HCEC 1CT (cell line): ENCODE results near the gene MARCHF4.

ENCODE experiments used
- DNase-seq: peaks from one replicate; pipeline ENCODE4 v3.0.0-alpha.2; 2017

MARCHF4 gene, protein sequence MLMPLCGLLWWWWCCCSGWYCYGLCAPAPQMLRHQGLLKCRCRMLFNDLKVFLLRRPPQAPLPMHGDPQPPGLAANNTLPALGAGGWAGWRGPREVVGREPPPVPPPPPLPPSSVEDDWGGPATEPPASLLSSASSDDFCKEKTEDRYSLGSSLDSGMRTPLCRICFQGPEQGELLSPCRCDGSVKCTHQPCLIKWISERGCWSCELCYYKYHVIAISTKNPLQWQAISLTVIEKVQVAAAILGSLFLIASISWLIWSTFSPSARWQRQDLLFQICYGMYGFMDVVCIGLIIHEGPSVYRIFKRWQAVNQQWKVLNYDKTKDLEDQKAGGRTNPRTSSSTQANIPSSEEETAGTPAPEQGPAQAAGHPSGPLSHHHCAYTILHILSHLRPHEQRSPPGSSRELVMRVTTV

DNA sequence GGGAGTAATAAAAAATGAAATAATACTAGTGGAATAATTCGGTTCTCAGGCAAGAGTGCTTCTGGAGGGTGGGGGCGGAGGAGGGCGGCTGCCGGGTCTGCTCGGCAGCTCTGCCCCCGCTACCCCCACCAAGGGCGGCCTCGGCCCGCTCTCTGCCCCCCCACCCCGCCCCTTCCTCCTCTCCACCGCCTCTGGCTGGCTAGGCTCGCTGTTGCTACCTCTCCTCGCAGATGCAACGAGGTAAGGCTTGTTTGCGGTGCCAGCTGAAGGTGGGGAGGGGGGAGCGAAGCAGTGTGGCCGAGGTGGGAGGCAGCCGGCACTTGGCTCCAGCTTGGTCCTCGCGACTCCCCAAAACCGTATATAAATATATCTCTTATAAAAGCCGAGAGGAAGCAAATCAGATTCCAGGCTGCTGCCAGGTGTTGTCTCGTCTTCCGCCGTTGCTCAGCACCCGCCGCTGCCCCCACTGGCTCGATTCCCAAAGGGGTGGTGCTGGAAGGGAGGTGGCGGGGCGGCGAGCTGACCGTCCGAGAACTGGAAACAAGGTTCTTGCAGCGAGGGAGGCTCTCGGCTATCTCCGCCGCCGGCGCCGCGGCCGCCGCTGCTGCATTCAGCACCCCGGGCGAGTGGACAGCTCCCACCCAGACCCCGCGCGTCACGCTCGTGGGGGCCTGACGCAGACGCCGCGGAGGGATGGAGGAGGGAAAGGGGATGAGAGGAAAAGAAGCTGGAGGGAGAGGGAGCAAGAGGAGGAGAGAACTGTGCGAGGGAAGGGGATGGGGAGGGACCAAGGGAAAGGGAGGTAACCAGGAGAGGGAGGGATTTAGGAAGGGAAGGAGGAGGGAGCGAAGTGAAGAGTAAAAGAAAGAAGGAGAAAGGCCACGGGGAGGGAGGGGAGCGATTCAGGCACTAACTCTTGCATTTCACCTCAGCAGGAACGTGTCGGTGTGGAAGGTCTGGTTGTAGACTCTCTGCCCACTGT, at the start of gene MARCHF4:
TSS of gene MARCHF4 (minus strand) at position 763 of the 982 bp plus-strand sequence. CDS start 2,223 bp downstream, outside the sequence.
- peak; percentile 88 for DNase-seq

GRCh38 chr2:216420367-216421101, 48.3 kb upstream of the MARCHF4 start:
- DNase-seq, result no peak

- DNase-seq, result no peak
Measured at GRCh38 chr2:216418981-216419380, 46.7 kb upstream of the MARCHF4 start.

GRCh38 chr2:216416571-216417307, 44.5 kb upstream of the MARCHF4 start:
- DNase-seq, result no peak

DNA sequence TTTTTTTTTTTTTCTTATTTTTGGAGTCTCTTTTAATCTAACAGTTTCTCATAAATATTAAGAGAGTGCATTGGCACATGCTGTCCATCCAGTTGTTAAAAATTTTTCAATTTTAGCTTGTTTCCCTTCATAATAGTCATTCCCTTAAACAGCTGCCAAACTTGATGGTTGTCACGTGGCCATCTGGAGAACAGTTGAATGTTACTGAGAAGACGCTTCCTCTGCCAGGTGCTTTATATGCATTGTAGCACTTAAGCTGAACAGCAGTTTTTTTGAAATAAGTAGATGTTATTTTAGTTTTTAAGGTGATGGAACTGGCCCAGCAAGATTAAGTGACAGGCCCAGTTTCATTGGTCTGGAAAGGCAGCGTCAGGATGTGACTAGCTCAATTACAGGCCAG, 43.3 kb upstream of the MARCHF4 start:
- no peak for DNase-seq

DNA sequence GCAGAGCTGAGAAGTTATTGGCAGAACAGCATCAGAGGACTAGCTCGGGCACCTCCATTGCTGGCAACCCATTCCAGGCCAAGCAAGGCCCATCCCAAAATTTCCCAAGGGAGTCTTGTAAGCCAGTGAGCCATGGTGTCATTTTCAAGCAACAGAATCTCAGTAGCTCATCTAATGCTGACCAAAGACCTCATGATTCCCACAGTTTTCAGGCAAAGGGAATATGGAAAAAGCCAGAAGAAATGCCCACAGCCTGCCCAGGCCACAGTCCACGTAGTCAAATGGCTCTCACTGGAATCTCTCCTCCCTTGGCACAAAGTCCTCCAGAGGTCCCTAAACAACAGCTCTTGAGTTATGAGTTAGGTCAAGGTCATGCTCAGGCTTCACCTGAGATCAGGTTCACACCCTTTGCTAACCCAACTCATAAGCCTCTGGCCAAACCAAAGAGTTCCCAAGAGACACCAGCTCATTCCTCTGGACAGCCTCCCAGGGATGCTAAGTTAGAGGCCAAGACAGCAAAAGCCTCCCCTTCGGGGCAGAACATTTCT, 42.6 kb upstream of the MARCHF4 start:
- DNase-seq, result no peak

DNA sequence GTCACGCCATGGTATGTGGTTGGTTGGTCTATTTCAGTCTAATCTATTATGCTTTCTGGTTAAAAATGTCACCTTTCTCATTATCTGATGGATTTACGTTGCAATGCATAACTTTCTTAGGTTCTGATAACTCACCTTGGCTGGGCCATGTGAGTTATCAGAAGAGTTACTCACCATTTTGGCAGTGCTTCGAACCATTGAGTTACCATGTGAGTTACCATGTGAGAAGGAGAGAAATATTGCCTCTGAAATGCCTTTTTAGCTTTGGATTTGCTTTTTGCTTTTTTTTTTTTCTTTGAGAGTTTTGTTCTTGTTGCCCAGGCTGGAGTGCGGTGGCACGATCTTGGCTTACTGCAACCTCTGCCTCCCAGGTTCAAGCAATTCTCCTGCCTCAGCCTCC, 41.6 kb upstream of the MARCHF4 start:
- DNase-seq, result no peak

GRCh38 chr2:216412022-216412999, 40.0 kb upstream of the MARCHF4 start, which contains the start of gene SMARCAL1:
Gene SMARCAL1 (plus strand): TSS chr2:216412484. CDS start chr2:216414705, 2,221 bp downstream.
- DNase-seq, result peak; percentile 96

- no peak for DNase-seq
Measured at GRCh38 chr2:216410550-216410949, 38.3 kb upstream of the MARCHF4 start.

DNA sequence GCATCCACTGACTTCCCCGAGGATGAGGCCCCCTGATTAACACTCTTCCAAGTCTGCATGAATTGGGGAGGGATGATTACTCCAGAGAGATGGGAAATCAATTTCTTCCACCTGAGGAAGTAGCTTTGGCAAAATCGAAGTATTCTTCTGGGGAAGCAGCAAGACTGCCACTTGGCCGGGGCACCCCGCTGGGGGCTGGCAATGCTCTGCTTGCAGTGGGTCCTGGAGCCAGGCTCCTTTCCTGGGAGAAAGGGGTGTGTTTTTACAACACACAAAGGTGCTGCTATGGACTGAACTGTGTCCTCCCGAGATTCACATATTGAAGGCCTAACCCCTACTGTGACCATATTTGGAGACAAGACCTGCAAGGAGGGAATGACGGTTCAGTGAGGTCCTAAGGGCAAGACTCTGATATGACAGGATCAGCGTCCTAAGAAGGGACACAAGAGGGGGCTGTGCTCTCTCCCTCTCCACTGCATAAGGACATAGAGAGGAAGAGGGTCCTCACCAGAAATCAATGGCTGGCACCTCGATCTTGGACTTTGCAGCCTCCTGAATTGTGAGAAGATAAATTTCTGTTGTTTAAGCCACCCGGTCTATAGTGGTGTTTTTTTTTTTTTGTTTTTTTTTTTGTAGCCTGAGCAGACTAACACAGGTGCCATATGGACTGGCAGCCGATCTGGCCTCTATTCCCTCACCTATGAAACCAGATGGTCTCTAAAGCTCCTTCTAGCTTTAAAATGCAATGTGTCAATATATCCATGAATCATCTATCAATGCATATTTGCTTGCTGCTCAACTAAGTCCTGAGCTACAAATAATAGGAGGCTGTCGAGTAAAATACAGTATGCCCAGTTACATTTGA, 36.4 kb upstream of the MARCHF4 start:
- no peak for DNase-seq

- no peak for DNase-seq
Measured at GRCh38 chr2:216406826-216407225, 34.5 kb upstream of the MARCHF4 start.

DNA sequence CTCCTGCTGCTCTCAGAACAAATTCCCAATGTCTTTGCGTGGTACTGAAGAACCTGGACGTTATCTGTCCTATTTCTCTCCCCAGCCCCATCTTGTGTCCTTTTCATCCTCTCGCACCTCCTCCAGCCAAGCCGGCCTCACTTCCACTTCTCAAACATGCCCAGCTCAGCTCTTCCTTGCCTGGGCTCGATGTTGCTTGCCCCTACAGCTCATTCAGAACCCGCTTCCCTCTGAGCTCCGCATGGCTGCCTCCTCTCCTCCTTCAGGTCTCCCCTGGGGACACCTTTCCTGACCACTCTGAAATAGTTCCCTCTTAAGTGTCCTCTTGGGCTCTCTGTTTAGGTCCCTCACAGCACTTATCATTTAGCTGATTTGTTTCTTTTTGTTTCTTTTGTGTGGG, 33.3 kb upstream of the MARCHF4 start:
- no peak for DNase-seq

DNA sequence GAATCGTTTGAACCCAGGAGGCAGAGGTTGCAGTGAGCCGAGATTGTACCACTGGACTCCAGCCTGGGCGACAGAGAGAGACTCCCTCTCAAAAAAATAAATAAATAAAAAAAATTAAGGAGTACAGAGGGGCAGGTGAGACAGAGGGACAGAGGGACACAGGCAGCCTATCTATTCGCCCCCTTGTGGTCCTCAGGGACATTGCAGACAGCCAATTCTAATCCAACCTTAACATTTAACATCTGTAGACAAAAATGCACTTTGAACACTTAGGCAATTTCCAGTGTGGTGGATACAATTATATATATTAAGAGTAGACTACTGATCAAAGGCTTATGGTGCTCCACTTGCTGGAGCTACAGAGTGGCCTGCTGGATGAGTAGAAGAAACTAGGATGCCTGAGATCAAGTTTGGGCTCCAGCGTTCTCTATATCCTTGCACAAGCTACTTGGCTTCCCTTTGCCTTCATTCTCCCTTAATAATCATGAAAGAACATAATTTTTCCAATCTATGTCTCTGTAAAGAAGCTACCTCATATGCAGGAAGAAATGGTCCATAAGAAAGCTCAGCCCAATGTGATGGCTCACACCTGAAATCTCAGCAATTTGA, 31.8 kb upstream of the MARCHF4 start:
- DNase-seq, result peak; percentile 52

DNA sequence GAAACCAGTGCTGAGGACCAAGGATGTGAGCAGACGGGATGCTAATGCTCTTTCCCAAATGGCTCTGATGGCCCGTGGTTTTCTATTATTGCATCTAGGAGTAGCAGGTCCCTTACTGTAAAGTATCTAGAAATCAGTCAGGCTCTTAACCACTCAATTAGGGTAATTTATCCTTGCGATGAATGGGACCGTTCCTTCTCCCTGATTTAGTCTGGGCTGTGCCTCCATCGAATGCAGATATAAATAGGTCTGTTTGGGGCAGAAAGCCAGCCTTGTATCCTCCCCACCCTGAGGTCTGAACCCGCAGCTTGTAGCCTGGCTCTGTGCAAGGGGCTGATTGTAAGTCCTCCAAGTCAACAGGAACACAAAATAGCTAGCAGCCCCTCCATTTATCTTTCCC, 30.5 kb upstream of the MARCHF4 start:
- DNase-seq, result no peak

DNA sequence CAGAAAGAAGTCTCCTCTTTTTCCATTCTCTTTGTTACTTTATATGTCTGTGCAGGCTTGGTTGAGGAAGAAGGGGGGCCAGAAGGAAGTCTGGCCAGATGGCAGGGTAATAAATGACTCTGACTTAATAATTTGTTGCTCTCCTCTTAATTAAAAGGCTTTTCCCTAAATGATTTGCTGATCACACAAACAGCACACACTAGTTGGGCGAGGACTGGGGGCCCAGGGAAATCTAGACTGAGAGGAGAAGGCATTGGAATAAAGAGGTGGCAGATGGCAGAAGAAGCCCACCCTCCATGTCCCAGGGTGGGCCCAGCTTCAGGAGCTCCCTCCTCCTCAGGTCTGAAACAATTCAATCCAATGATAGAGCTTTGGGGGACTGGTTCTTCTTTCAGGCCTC, 27.3 kb upstream of the MARCHF4 start:
- DNase-seq, result no peak

GRCh38 chr2:216394881-216395280, 22.6 kb upstream of the MARCHF4 start:
- DNase-seq, result no peak

DNA sequence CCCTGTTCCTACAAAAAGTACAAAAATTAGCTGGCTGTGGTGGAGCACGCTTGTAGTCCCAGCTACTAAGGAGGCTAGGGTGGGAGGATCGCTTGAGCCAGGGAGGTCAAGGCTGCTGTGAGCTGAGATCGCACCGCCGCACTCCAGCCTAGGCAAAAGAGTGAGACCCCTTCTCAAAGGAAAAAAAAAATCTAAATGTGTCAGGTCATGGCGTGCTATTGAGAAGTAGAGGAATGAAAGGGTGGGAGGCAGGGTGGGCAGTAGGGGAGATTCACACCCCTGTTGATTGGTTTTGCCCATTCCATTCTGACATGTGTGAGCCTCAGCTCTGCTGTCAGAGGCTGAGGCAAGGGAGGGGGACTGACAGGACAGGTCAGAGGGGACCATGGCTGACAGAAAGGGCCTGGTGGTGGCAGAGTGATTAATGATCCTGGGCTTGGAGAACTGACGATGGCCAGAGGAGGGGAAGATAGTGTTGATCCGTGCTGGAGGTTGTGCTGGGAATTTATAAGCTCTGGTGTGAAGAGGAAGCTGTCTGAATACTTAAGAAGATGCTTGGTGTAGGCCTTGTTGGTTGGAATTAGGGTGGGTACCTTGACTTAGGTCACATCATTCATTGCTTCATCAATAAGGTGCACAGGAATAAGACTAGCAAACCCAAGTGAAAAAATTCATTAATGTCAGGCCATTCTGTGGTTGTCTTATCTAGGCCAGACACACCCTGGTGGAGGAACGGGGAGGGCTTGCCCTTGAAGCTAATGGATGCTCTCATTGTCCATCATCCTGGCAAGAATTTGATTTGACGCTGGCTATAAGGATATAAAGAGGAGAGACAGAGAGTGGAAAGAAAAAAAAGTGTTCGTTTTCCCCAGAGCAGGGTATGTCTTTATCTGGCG, 20.9 kb upstream of the MARCHF4 start:
- DNase-seq, result no peak

DNA sequence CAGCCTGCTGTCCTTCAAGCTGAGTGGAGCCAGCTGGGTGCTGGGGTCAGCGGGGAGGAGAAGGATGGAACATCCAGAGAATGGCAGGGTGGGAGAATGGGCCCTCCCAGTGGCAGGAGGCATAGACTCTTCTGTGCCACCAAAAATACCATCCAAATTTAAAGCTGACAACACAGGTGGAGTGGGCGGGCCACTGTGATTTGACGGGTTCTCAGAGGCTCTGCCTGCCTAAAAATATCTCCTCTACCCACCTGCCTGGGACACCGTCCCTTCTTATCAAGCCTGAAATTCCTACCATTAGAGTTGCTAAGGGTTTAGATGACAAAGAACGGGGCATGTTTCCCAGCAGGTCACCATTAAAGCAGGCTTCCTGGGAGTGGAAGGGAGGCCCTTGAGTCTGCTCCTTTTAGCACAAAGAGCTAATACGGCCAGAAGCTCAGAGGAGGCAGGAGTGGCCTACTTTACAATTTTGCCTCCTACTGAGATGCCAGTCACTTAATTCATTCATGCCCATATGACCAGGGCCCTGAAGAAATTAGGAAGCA, 19.8 kb upstream of the MARCHF4 start:
- no peak for DNase-seq
